ES-I3 (cell line): Measurements from ENCODE around the gene SLC35G6.

Experiments used
- H3K36me3 ChIP-seq: 2 replicates; pipeline ENCODE4 v1.6.1; 2013; ENCODE audit warnings: mild to moderate bottlenecking, low read length, control low read depth, moderate library complexity; ENCODE audit not compliant: insufficient read depth
- H3K4me1 ChIP-seq: 2 replicates; pipeline ENCODE4 v1.6.1; 2013; ENCODE audit warnings: mild to moderate bottlenecking, control low read depth, low read length; ENCODE audit not compliant: insufficient read depth
- H3K9ac ChIP-seq: 2 replicates; pipeline ENCODE4 v1.6.1; 2013; ENCODE audit warnings: low read depth, mild to moderate bottlenecking, low read length, moderate library complexity
- H3K9me3 ChIP-seq: 2 replicates; pipeline ENCODE4 v1.6.1; 2013; ENCODE audit warnings: mild to moderate bottlenecking, low read length, moderate library complexity; ENCODE audit not compliant: control insufficient read depth, insufficient read depth

SLC35G6 gene

GRCh38 chr17:7523033-7523432 is 41.8 kb downstream of the SLC35G6 start:
- H3K4me1 ChIP-seq: no peaks in the 10 kb centered on the region
- no peaks in the 10 kb centered on the region for H3K36me3 ChIP-seq

GRCh38 chr17:7528842-7529241 is 47.6 kb downstream of the SLC35G6 start:
- no peaks in the 10 kb centered on the region for H3K36me3 ChIP-seq
- H3K4me1 ChIP-seq: no peaks in the 10 kb centered on the region
- H3K9ac ChIP-seq: no peak overlapping the region
- H3K9me3 ChIP-seq: peaks cover 5% of the 10 kb centered on the region

More at GRCh38 chr17:7523033-7523432, 41.8 kb downstream of the SLC35G6 start:
- H3K9me3 ChIP-seq: no peaks in the 10 kb centered on the region; the same call in 1 of the 2 replicates
- no peak overlapping the region for H3K9ac ChIP-seq

- no peaks in the 10 kb centered on the region for H3K4me1 ChIP-seq
- no peaks in the 10 kb centered on the region for H3K36me3 ChIP-seq
- H3K9ac ChIP-seq: no peak overlapping the region
- peaks cover 5% of the 10 kb centered on the region for H3K9me3 ChIP-seq
Observed at GRCh38 chr17:7530023-7530900, 49.0 kb downstream of the SLC35G6 start.
